Gastroesophageal sphincter (tissue), 3 donors: ENCODE results near the gene PLGLB2.
"Not testable (repeated sequence)": the region's sequence is repeated elsewhere in the genome, so short reads cannot be mapped to it uniquely, and the experiment has no call there.

Experiments used
- CTCF ChIP-seq, 4 experiments: fragments of 200-600 bp in 2 of 4; fragments of 450-650 bp in 2 of 4; sonication (generic) in 1 of 4; IDR thresholded peaks; one replicate each; pipeline ENCODE4 v1.5.1; 2017 to 2019; ENCODE audit warnings: antibody characterized with exemption in 4 of 4, mild to moderate bottlenecking in 2 of 4, moderate library complexity in 2 of 4
- POLR2A ChIP-seq, 2 donors: fragments of 450-650 bp; IDR thresholded peaks; one replicate each; pipeline ENCODE4 v1.6.1; 2017; ENCODE audit warnings: antibody characterized with exemption in 2 of 2, mild to moderate bottlenecking in 2 of 2, moderate library complexity in 1 of 2

- TF ChIP-seq POLR2A, CTCF (IDR thresholded peaks at IDR 0.05): not testable (repeated sequence)
These were observed 2.4 kb upstream of the PLGLB2 start for GRCh38 chr2:87745353-87745951.
